ENCODE data around the gene MYRFL.

The MYRFL gene

DNA sequence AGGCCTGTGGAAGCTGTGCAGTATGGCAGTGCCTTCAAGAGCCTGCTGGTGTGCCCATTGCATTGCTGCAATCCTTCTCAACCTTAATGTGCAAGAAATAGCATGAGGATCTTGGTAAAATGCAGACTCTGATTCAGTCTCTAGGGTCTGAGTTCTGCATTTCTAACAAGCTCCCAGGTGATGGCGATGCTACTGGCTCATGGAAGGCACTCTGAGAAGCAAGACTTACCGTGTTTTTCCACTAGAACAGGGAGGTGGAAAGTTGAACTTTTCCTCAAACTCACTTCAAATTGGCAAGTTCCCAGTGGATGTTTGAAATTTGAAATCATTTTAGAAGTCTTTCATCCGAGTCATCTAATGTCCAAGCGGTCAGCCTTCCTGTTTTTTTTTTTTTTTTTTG, 55.5 kb downstream of the MYRFL start:
- TF ChIP-seq, protein P1, sequence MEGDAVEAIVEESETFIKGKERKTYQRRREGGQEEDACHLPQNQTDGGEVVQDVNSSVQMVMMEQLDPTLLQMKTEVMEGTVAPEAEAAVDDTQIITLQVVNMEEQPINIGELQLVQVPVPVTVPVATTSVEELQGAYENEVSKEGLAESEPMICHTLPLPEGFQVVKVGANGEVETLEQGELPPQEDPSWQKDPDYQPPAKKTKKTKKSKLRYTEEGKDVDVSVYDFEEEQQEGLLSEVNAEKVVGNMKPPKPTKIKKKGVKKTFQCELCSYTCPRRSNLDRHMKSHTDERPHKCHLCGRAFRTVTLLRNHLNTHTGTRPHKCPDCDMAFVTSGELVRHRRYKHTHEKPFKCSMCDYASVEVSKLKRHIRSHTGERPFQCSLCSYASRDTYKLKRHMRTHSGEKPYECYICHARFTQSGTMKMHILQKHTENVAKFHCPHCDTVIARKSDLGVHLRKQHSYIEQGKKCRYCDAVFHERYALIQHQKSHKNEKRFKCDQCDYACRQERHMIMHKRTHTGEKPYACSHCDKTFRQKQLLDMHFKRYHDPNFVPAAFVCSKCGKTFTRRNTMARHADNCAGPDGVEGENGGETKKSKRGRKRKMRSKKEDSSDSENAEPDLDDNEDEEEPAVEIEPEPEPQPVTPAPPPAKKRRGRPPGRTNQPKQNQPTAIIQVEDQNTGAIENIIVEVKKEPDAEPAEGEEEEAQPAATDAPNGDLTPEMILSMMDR (IDR thresholded peaks at IDR 0.05; ENCODE audit: low read depth, low read length, missing control alignments), result peak; percentile 46
- in situ Hi-C loops (cut with HindIII; ENCODE audit: low pct_ligation_motif_present, low sequenced_read_pairs), result loop anchor here (25.0 kb wide), 1 partner anchor 707 kb away; no protein-coding TSS in a partner anchor
- peak; percentile 6 for DNase-seq
- no peak overlapping the region for H3K27ac ChIP-seq
- no peaks in the 10 kb centered on the region for H3K27me3 ChIP-seq (replicated peaks)
- H3K4me3 ChIP-seq (ENCODE audit: low read depth, low read length), result no peak overlapping the region
- no peaks in the 10 kb centered on the region for H3K36me3 ChIP-seq (replicated peaks)

DNA sequence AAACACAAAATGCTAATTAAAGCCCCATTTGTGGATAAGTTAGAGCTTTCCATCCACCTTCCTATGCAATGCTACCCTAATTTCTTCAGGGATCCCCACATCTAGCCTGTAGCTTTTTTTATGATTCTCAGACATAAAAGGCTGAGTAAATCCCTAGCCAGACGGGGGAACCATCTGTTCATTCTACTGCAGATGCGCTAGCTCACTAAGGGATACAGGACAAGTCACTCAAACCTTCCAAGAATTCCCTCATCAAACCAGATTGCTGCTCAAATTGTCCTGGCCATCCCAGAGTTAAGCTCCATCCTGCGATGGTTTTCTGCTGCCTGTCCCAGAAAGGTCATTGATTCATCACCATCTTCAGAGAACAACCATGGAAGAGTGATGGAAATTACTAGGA, 56.7 kb downstream of the MYRFL start:
- no peaks in the 10 kb centered on the region for H3K36me3 ChIP-seq (replicated peaks)
- in situ Hi-C loops (cut with HindIII; ENCODE audit: low pct_ligation_motif_present, low sequenced_read_pairs), result loop anchor here (25.0 kb wide), 1 partner anchor 706 kb away; no protein-coding TSS in a partner anchor
- H3K27me3 ChIP-seq (replicated peaks), result no peaks in the 10 kb centered on the region
- no peak overlapping the region for H3K4me3 ChIP-seq (ENCODE audit: low read depth, low read length)
- no peak for DNase-seq
- TF ChIP-seq, protein P1 (IDR thresholded peaks at IDR 0.05; ENCODE audit: low read depth, low read length, missing control alignments), result no peak
- H3K27ac ChIP-seq, result no peak overlapping the region

DNA sequence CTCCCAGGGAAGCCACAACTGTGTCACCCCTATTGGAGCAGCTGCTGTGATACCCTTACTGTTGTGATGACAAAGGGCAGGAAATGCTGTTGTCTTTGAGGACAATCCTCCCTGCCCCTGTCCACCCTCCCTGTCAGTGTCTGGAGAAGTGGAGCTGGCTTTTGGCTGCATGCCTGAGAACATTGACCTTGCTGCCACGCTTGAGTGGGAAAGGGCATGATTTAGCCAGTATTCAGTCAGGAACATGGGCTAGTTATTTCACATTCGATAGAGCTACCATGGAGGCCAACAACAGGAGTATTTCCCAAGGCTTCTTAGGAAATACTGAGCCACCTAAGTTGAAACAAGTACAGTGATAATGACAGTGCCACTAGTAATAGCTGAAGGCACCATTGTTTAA, 59.4 kb downstream of the MYRFL start:
- H3K36me3 ChIP-seq (replicated peaks), result no peaks in the 10 kb centered on the region
- H3K27me3 ChIP-seq (replicated peaks), result no peaks in the 10 kb centered on the region
- no peak overlapping the region for H3K4me3 ChIP-seq (ENCODE audit: low read depth, low read length)
- in situ Hi-C loops (cut with HindIII; ENCODE audit: low pct_ligation_motif_present, low sequenced_read_pairs), result loop anchor here (25.0 kb wide), 1 partner anchor 703 kb away; no protein-coding TSS in a partner anchor
- H3K27ac ChIP-seq, result no peak overlapping the region
- TF ChIP-seq, protein P1 (IDR thresholded peaks at IDR 0.05; ENCODE audit: low read depth, low read length, missing control alignments), result no peak
- no peak for DNase-seq

DNA sequence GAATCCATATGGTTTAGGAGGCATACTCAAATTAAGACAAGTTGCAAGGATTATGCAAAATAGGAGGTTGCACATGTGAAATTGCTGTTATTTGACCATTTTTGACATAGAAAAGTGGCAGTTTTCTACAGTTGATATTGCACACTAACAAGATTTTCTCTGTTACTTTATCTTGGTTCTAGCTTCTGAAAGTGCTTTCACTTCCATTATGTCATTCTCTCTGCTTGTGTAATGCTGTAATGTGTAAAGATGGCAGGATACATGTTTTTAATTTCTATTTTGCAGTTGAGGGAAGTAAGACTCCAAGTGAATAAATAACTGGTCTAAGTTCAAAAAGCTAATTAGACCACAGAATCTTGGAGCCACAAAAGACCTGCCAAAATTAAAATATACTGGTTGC, 60.6 kb downstream of the MYRFL start:
- H3K27me3 ChIP-seq (replicated peaks), result no peaks in the 10 kb centered on the region
- TF ChIP-seq, protein P1 (IDR thresholded peaks at IDR 0.05; ENCODE audit: low read depth, low read length, missing control alignments), result no peak
- DNase-seq, result no peak
- no peak overlapping the region for H3K27ac ChIP-seq
- no peak overlapping the region for H3K4me3 ChIP-seq (ENCODE audit: low read depth, low read length)
- H3K36me3 ChIP-seq (replicated peaks), result no peaks in the 10 kb centered on the region
- in situ Hi-C loops (cut with HindIII; ENCODE audit: low pct_ligation_motif_present, low sequenced_read_pairs), result loop anchor here (25.0 kb wide), 1 partner anchor 702 kb away; no protein-coding TSS in a partner anchor

DNA sequence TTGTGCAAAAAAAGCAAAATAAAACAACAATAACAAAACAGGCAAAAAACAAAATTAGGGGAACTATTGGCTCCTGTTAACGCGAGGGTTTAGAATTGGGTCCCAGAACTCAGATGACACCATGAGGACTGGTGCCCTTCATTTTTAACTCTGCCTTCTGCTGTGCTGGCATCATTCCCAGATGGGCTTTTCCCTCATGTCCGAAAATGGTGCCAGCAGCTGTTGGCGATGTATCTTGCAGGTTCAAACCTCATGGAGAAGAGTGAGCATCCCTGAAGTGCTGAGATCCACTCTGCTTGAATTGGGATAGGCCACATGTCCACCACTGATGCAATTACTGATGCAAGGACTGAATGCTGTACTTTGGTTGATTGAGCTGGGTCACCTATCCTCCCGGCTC, 61.1 kb downstream of the MYRFL start:
- Histone ChIP-seq H3K4me3 (ENCODE audit: low read depth, low read length) (no peak overlapping the region), H3K36me3 (replicated peaks) (no peaks in the 10 kb centered on the region), H3K27me3 (replicated peaks) (no peaks in the 10 kb centered on the region), H3K27ac (no peak overlapping the region)
- in situ Hi-C loops (cut with HindIII; ENCODE audit: low pct_ligation_motif_present, low sequenced_read_pairs), result loop anchor here (25.0 kb wide), 1 partner anchor 701 kb away; no protein-coding TSS in a partner anchor
- no peak for DNase-seq
- TF ChIP-seq, protein P1 (IDR thresholded peaks at IDR 0.05; ENCODE audit: low read depth, low read length, missing control alignments), result no peak

DNA sequence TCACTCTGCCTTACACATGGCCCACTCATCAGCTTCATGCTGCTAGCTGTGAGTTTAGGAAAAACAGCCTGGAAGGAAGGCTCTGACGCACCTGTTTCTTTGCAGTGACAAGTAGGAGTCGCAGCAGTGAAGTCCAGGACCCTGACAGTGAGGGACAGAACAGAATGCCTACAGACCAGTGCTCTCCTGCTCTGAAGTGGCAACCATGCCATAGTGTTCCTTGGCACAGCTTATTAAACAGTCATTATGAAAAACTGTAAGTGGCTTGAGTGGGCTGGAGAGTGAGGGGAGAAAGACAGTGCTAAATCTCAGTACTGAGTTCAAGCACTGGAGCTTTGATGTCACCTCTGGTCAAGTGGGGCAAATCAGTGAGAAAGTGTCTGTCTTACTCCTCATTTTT, 61.7 kb downstream of the MYRFL start:
- no peaks in the 10 kb centered on the region for H3K27me3 ChIP-seq (replicated peaks)
- no peak overlapping the region for H3K4me3 ChIP-seq (ENCODE audit: low read depth, low read length)
- in situ Hi-C loops (cut with HindIII; ENCODE audit: low pct_ligation_motif_present, low sequenced_read_pairs), result loop anchor here (25.0 kb wide), 1 partner anchor 701 kb away; no protein-coding TSS in a partner anchor
- H3K36me3 ChIP-seq (replicated peaks), result no peaks in the 10 kb centered on the region
- no peak for DNase-seq
- TF ChIP-seq, protein P1 (IDR thresholded peaks at IDR 0.05; ENCODE audit: low read depth, low read length, missing control alignments), result no peak
- H3K27ac ChIP-seq, result no peak overlapping the region
